Anterior cingulate cortex (tissue), 58 donors: ENCODE data around the gene LMBRD2.
"Not testable (repeated sequence)": the region's sequence is repeated elsewhere in the genome, so short reads cannot be mapped to it uniquely, and the experiment has no call there.

Experiments used
- DNase-seq, 58 donors: peaks; one replicate each; lab custom pipeline; 2025; lab: John Stamatoyannopoulos, UW

The LMBRD2 gene

DNA sequence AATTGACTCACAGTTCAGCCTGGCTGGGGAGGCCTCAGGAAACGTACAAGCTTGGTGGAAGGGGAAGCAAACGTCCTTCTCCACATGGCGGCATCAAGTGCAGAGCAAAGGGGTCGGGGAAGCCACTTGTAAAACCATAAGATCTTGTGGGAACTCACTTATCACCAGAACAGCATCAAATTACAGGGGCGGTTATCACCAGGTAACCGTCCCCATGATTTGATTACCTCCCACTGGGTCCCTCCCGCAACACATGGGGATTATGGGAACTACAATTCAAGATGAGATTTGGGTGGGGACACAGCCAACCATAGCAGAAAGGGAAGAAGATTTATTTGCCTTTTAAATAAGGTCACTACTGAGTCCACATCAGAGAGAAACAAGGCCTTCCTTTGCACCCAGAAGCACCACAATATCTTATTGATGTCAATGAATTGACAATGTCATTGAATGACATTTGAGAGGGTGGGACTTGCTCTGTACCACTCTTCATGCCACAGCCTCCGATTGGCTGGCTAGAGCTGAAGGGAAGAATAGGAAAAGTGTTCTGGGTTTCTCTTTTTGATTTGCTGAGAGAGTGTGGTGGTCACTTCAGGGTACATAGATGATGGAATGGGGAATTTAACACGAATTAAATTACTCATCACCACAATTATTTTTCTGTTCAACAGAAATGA lies 11.3 kb upstream of the LMBRD2 start:
- DNase-seq: peak in 16 of 58 donors; percentile 7 to 64 (median 29)

DNA sequence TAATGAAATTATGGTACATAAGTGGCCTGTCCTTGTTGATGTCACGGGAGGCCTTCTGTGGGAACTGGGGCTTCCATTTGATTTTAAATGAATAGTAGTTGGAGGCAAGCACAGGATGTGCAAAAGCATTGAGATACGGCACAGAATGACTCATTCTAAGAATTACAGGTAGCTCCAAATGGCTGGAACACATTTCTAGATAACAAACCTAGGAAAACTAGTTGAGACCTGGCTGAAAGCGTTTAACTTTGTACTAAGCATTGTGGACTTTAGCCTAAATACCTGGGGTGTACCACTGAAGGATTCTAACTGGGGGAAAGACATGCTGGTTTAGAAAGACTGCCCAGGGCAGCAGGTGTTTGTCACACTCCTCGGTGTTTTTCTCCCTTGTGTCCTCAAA lies 9.7 kb upstream of the LMBRD2 start:
- no peak for DNase-seq

DNA sequence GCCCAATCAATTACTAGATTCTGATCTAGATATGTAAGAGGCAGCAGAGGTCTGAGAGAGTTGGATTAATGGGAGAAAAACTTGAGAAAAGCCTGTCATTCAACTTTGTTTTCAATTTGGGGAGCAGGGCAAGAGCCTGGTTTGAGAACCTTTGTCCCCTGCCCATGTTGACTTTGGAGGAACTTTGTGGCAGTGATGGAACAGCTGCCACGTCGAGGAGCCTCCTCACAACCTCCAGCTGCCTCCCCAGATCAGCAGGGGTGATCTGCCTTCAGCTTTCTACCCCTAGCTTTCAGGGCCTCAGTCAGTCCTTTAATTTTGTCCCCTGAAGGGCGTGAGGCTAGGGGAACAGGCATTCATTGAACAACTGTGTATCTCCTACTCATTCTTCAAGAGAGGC lies 8.9 kb upstream of the LMBRD2 start:
- DNase-seq: no peak

DNA sequence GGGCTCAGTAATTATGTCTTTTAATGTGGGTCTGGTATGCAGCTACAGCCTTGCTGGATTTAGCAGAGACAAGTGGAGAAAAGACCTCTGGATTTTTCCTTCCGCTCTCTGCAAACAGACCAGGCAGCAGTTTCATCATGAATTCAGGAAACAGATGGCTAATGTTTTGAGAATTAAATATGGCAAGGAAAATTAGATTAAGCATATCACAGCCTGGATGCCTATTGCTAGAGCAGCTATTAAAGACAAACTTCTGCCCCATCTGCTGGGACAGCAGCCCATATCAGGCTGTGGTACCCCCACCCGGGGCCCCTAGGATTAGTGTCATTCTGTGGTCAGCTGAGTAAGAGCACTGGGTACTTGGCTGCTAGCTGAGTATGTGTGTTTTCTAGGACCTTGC lies 6.5 kb upstream of the LMBRD2 start:
- no peak for DNase-seq

DNA sequence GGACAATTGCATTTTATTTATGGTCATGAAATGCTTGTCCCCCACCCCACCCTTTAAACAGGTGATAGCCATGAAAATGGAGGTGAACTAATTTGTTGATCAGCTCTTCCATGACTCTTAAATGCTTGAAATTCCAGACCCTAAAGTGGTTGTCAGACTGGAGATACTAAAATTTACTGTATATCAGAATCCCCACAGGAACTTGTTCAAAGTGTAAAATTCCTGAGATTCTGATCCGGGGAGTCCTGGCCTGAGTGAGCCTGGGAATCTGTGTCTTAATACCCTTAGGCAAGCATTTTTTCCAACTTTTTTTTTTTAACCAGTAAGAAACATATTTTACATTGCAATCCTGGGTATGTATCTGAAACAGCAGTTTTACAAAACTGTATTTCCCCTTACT lies 4.9 kb upstream of the LMBRD2 start:
- DNase-seq: no peak

DNA sequence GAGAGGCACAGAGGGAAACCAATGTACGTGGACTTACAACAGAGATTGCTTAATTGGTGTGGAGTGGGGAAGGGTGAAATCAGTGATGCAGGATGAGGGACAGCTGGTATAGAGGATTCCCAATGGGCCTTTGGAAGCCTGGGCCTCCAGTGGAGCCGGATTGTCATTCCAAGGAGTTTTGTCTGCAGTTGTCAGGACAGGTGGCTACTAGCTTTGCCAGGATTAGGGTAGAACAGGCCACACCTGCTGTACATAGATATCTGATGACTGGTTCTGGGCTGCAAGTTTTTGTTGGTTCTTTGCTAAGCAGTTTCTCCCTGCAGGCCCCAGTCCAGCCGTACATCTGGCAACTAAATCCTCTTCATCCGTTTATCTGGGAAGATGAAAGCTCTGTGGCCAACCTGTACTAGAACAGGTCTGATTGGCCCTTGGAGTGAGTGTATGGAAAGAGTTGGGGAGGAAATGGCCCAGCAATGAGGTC lies 4.5 kb upstream of the LMBRD2 start:
- no peak for DNase-seq

DNA sequence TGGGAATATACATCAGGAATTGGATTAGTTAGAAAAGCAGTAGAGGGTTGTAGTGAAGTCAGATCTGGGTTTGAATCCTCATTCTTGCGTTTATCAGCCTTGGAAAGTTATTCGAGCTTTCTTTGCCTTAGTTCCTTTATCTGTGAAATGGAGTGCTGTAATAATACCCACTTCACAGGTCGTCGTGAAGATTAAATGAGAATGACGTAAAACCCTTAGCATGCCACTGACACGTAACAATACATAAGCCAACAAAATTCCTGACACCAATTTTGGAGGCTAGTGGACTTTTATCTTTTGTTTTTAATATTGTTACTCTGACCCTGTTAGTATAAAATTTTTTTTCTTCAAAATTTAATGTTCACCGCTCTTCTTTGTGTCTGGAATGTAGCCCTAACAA lies 3.6 kb upstream of the LMBRD2 start:
- no peak for DNase-seq

DNA sequence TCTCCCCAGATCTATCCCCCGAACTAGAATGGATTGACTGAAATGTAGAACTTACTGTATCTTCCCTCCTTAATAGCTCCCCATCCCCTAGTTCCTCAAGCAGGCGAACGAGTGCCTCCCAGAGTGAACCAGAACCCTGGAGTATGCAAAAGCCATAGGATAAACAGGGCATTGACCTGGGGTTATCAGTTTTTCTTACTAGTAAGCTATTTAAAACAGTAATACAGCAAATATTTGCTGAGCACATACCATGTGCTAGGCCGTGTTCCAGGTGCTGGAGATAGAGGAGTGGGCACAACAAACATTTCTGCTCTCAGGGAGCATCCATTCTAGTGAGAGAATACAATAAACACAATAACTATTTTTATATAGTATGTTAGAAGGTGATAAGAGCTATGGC lies 2.0 kb upstream of the LMBRD2 start:
- DNase-seq: no peak

DNA sequence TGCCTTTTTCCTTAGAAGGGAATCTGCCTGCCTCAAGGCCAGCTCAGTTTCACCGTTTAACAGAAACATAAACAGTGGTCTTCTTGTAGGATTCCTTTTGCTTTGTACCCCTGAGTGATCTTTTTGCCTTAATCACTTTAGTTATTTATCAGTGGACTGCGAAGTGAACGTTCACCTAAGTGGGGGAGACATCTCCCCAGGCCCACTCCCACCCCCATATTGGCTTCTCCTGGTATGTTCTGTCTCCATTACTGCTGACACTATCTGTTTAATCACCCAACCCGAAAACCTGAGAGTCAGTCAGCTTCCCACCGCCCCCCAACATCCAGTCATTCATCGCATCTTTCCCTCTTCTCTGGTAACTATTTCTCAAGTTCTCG lies 1.6 kb upstream of the LMBRD2 start:
- no peak for DNase-seq

DNA sequence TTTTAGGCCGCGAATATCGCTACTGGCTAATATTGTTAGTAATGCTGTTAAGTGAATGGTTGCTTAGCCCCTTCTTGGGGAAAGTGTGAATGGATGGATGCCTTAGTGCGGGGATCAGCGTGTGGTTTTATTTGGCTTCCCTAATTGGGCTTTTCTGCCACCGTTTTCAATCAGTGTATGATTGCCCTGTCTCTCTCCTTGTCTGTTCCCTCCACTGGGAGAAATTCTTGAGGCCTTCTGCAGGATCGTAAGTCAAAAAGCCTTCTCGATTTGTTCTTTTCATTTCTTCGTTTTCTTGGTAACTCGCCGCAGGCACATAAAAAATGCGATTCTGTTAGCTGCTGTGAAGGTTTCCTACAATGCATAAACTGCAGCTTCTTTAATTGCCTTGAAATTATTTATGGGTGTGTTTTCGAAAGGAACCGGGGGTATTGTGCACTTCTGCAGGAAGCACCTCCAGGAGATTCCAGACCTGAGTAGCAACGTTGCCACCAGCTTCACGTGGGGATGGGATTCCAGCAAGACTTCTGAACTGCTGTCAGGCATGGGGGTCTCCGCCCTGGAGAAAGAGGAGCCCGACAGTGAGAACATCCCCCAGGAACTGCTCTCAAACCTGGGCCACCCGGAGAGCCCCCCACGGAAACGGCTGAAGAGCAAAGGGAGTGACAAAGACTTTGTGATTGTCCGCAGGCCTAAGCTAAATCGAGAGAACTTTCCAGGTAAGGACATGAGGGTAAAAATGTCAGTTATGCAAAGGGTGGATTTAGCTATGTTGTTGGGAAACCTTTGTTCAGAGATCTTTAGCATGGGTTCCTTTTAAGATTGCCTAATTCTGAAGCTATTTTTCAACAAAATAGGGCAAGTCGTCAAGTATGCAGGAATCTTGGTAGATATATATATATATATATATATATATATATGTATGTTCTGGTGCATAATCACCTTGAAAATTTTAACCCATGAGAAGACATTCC lies 924 bp upstream of the LMBRD2 start:
- no peak for DNase-seq

DNA sequence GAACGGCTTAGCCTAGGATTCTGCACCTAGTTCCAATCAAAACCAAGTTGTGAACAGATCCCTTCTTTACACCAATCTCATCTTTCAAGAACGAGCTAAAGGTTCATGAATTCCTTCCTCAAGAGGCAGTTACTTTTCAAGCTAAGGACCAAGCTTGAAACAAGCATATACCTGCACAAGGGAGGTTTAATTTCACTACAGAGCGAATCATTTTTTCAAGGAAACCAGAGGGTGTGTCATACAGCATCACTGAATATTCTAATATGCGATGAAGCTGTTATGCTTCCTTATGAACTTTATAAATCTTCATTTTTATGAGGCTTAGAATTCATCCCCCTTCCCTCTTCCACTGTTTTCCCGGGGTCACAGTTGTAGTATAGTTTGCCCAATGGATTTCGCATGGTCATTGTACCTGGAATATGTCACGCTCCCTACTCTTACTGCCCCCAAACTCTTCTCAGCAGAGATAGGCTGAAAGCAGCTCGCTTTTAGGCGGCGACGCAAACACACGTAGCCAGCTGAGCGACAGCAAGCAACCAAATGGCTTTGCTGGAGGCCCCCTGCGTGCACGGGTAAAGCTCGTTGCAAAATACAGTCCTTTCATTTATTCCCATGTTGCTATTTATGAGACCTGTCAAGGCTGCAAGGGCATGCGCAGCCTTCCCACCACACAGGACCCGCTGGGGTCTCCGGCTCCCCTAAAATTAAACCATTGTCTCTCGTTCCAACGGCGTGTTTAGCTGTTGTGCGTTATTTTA lies 832 bp downstream of the LMBRD2 start:
- DNase-seq: peak in 39 of 58 donors; percentile 12 to 78 (median 42)

DNA sequence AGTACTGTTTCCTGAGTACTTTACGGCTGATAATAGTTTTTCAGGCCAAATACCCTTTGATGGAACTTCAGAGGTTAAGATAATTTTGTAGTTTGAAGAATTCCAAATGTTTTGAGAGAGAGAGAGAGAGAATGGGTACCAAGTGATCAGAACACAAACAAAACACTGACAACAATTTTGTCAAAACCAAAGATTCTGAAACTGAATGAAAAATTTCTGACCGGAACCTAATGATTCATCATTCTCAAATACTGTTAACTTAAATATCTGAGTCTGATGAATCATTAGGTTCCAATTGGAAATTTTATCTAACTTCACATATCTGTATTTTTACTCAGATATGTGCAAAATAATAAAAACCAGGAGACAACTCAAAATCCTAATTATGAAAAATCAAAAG lies 4.0 kb downstream of the LMBRD2 start:
- DNase-seq: no peak

DNA sequence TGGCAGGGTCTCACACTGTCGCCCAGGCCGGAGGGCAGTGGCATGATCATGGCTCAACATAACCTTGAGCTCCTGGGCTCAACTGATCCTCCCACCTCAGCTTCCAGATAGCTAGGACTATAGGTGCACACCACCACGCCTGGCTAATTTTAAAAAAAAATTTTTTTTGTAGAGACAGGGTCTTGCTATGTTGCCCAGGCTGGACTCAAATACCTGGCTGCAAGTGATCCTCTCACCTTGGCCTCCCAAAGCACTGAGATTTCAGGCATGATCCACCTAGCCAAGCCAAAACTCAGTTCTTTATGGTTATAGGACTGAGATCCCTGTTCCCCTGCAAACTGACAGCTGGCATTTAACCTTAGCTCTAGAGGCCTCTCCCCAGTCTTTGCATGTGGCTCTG lies 5.3 kb downstream of the LMBRD2 start:
- DNase-seq: no peak

DNA sequence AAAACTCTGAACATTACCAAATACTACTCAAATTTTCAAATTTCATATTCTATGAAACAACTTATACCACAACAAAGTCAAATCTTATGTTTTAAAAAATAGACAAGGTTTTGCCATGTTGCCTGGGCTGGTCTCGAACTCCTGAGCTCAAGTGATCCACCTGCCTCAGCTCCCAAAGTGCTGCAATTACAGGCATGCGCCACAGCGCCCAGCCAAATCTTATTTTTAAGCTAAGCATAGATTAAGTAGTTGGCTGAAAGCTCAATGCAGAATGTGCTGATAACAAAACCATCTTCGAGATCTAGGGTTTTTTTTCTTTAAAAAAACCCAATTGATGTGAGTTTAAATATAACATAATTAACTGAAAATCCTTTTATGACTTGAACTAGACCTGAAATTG lies 6.4 kb downstream of the LMBRD2 start:
- DNase-seq: no peak

DNA sequence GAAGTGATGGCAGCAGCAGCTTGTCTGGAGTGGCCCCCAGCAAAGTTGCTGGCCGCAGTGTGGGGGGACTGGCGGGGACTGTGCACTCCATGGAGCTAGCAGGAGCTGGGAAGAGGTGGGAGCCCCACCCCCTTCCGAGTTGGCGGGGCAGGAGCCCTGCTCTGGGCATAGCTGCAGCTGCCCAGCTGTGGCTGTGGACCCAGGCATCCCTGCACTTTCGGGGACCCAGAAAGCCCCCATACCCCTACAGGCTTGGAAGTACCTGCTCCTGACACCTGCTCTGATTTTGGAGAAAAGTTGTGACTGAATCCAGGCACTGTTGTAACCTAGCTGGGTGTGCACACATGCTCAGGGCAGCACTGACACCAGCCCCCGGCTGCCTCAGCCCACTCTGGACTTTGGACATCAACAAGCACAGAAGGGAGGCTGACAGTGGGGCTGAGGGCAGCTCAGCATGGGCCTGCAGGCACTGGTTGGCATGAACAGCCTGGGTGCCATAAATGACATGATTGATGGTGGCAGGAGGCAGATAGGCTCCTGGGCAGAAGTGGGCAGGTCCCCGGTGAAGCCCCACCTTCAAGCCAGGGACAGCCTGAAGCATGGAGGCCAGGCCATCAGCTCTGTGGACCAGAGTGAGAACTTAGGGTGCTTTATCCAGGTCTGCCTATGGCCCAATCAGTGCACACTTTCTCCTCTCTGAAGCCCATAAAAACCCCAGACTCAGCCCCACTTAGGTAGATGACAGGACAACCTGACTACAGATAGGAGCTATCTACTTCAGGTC lies 12.6 kb downstream of the LMBRD2 start:
- DNase-seq: no peak

DNA sequence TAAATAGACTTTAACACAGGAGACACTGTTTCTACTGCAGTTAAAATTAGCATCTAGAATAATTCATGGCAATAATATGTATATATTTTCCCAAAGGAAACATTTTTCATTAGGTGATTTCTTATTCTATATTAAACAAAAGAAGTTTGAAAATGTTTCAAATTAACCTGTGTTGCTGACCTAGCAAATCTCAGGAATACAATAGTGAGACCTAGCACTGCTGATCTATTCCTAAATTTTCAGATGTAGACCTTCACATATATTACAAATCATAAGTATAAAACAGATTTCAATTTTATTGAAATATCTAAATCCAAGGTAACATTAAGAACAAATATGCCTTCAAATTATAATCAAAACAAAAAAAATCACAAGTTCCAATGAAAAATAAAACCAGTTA lies 15.1 kb downstream of the LMBRD2 start:
- DNase-seq: no peak

DNA sequence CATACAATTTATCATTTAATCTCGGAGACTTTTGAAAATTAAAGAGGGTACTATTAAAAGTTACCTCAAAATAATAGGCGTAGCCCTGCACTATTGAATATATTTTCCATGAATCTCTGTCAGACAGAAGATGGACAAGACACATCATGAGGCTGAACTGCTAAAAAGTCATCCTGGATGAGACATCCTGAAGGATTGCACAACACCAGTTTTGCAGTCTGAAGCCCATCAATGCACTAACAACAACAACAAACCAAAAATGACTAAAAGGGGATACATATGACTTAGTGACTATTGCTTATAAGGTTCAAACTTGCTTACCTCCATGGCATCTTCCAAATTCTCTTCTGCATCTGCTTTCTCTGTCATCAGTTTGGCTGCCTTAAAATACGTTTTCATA lies 15.7 kb downstream of the LMBRD2 start:
- DNase-seq: no peak

DNA sequence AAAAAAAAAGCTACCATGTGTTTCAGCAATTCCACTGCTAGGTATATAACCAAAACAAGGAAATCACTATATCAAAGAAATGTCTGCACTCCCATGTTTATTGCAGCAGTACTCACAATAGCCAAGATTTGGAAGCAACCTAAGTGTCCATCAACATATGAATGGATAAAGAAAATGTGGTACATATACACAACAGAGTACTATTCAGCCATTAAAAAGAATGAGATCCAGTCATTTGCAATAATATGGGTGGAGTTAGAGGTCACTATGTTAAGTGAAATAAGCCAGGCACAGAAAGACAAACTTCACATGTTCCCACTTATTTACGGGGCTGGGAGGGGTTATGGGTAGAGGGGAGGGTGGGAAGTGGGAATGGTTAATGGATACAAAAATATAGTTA lies 18.7 kb downstream of the LMBRD2 start:
- DNase-seq: not testable (repeated sequence)

DNA sequence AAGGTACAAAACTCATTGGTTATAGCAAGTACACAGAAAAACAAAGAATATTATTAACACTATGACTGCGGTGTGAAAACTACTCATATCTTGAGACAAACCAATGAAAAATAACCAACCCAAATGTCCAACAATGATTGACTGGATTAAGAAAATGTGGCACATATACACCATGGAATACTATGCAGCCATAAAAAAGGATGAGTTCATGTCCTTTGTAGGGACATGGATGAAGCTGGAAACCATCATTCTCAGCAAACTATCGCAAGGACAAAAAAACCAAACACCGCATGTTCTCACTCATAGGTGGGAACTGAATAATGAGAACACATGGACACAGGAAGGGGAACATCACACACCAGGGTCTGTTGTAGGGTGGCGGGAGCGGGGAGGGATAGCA lies 22.0 kb downstream of the LMBRD2 start:
- not testable (repeated sequence) for DNase-seq

DNA sequence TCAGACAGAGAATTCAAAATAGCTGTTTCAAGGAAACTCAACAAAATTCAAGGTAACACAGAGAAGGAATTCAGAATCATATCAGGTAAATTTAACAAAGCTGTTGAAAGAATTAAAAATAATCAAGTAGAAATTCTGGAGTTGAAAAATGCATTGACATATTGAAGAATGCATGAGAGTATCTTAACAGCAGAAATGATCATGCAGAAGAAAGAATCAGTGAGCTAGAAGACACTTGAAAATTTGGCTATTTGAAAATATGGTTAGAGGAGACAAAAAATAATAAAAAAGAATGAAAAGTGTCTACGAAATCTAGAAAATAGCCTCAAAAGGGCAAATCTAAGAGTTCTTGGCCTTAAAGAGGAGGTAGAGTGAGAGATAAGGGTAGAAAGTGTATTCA lies 22.9 kb downstream of the LMBRD2 start:
- DNase-seq: no peak
